Panc1 (cell line): ENCODE results near the gene AHSA1.

ENCODE experiments used
- POLR2AphosphoS5 ChIP-seq: IDR thresholded peaks from 2 replicates; pipeline ENCODE4 v1.6.1; 2012; ENCODE audit warnings: mild to moderate bottlenecking, low read depth, low read length, moderate library complexity
- SIN3A ChIP-seq: IDR thresholded peaks from 2 replicates; pipeline ENCODE4 v1.6.1; 2012; ENCODE audit warnings: low read depth, mild to moderate bottlenecking, low read length, moderate library complexity, borderline replicate concordance; ENCODE audit not compliant: insufficient read depth
- TCF7L2 ChIP-seq: IDR thresholded peaks from 2 replicates; pipeline ENCODE4 v1.6.1; 2011; ENCODE audit warnings: mild to moderate bottlenecking, low read depth, low read length, inconsistent platforms
- TF ChIP-seq, protein P1 (sequence below): fragments of 450-650 bp; IDR thresholded peaks from 2 replicates; pipeline ENCODE4 v1.5.1; 2017; ENCODE audit warnings: mild to moderate bottlenecking
- TF ChIP-seq, protein P2 (sequence below), 2 experiments: IDR thresholded peaks; 2 replicates each; pipeline ENCODE4 v1.6.1; 2011 to 2012; ENCODE audit warnings: low read depth in 2 of 2, control low read depth in 1 of 2, low read length in 1 of 2, mild to moderate bottlenecking in 1 of 2, moderate library complexity in 1 of 2; ENCODE audit not compliant: insufficient read depth in 1 of 2

DNA sequence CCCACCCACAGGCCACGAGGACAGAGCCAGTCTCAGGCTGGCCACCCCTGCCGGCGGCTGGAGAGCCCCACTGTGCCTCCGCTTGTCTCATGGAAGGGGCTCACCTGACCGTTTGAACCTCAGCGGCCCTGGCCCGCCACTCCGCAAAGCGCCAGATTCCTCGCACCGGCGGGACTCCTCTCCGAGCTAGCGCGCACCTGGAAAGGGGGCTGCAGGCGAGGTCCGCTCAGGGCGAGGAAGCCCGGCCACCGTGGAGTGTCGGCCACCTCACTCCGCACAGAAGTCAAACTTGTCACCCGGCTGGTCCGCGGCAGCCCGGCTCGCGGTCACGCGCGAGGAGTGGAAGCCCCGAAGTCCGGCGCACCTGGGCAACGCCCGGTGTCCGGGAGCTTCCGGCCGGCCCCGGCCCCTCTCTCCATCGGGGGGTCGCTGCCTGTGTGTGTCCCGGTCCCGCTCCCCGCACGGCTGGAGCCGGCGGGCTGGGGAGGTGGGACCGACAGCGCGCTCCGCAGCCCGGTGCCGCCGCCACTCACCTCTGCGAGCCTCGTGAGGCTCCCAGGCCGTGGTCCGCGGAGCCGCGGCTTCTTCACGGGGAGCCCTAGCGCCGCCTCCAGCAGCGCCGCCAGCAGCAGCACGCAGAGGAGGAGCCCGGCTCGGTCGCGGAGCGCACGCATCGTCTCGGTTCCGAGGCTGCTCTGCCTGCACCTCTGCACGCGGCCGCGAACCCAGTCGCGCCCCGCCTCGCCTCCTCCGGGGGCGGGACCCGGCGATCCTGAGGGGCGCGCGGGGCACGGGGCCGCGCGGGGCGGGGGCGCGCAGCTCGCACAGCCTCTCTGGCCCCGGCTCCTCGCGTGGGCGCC is 40.5 kb downstream of the AHSA1 start, which contains the start of gene ISM2:
- TF ChIP-seq, protein P1, sequence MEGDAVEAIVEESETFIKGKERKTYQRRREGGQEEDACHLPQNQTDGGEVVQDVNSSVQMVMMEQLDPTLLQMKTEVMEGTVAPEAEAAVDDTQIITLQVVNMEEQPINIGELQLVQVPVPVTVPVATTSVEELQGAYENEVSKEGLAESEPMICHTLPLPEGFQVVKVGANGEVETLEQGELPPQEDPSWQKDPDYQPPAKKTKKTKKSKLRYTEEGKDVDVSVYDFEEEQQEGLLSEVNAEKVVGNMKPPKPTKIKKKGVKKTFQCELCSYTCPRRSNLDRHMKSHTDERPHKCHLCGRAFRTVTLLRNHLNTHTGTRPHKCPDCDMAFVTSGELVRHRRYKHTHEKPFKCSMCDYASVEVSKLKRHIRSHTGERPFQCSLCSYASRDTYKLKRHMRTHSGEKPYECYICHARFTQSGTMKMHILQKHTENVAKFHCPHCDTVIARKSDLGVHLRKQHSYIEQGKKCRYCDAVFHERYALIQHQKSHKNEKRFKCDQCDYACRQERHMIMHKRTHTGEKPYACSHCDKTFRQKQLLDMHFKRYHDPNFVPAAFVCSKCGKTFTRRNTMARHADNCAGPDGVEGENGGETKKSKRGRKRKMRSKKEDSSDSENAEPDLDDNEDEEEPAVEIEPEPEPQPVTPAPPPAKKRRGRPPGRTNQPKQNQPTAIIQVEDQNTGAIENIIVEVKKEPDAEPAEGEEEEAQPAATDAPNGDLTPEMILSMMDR, result no peak
- TF ChIP-seq POLR2AphosphoS5, result no peak
- TF ChIP-seq, protein P2, sequence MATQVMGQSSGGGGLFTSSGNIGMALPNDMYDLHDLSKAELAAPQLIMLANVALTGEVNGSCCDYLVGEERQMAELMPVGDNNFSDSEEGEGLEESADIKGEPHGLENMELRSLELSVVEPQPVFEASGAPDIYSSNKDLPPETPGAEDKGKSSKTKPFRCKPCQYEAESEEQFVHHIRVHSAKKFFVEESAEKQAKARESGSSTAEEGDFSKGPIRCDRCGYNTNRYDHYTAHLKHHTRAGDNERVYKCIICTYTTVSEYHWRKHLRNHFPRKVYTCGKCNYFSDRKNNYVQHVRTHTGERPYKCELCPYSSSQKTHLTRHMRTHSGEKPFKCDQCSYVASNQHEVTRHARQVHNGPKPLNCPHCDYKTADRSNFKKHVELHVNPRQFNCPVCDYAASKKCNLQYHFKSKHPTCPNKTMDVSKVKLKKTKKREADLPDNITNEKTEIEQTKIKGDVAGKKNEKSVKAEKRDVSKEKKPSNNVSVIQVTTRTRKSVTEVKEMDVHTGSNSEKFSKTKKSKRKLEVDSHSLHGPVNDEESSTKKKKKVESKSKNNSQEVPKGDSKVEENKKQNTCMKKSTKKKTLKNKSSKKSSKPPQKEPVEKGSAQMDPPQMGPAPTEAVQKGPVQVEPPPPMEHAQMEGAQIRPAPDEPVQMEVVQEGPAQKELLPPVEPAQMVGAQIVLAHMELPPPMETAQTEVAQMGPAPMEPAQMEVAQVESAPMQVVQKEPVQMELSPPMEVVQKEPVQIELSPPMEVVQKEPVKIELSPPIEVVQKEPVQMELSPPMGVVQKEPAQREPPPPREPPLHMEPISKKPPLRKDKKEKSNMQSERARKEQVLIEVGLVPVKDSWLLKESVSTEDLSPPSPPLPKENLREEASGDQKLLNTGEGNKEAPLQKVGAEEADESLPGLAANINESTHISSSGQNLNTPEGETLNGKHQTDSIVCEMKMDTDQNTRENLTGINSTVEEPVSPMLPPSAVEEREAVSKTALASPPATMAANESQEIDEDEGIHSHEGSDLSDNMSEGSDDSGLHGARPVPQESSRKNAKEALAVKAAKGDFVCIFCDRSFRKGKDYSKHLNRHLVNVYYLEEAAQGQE (IDR thresholded peaks at IDR 0.05; ENCODE audit: insufficient read depth in 1 of 2, low read depth in 2 of 2, low read length in 1 of 2), result no peak
- TF ChIP-seq TCF7L2, result no peak
- TF ChIP-seq SIN3A, result no peak
